Mucosa of descending colon (tissue), 3 donors: ENCODE data around the gene ZNF248. TPM values are rescaled to one million over a fixed set of nuclear protein-coding genes. Genes with fewer than 3 reads are reported as not detected.

ENCODE experiments used
- ATAC-seq: fragments of 200-7000 bp; cut with Tn5 transposase; one replicate; pipeline ENCODE4 v1.9.1; 2020; ENCODE audit warnings: mild to moderate bottlenecking, moderate library complexity
- DNase-seq, 3 donors: peaks; one replicate each; pipeline ENCODE4 v3.0.0-alpha.2; 2020
- H3K36me3 ChIP-seq: fragments of 200-600 bp; one replicate; pipeline ENCODE4 v1.8.0; 2021; ENCODE audit warnings: low read depth, mild to moderate bottlenecking
- H3K4me1 ChIP-seq: fragments of 200-600 bp; one replicate; pipeline ENCODE4 v1.8.0; 2021; ENCODE audit warnings: low read depth, mild to moderate bottlenecking
- H3K4me3 ChIP-seq: fragments of 200-600 bp; one replicate; pipeline ENCODE4 v1.8.0; 2021; ENCODE audit warnings: mild to moderate bottlenecking
- H3K9me3 ChIP-seq: fragments of 200-600 bp; one replicate; pipeline ENCODE4 v1.8.0; 2021; ENCODE audit warnings: mild to moderate bottlenecking
- intact Hi-C, 2 donors: fragments of 100-400 bp; cut with DNase I in 1 of 2; cut with micrococcal nuclease in 1 of 2; formaldehyde crosslinking; loops; one replicate each; pipeline versions ENCODE4 v1.11.0 to v1.11.1; 2022; cut with DNase I, micrococcal nuclease
- total RNA-seq, 3 donors: library from RNA; stranded (reverse); fragmentation: NEBNext Ultra II Directional in 2 of 3; extraction: Animal tissue kit (Norgen Biotek cat#: 25700) in 2 of 3; gene quantifications; one replicate each; pipeline versions ENCODE4 v1.2.1 to v1.2.4, GENCODE V29; 2021 to 2023
- TF ChIP-seq, protein P1 (sequence below): fragments of 200-600 bp; IDR thresholded peaks from one replicate; pipeline ENCODE4 v1.8.0; 2022; ENCODE audit warnings: antibody characterized with exemption, mild to moderate bottlenecking
- donor health status: DM: no; HTN: no; CAD: no; lungs with moderate emphysema.
- donor health status: DM: no; HTN: no; CAD: no.
- donor health status: DM: no; HTN: yes; CAD: no.

The ZNF248 gene
- total RNA-seq, 3 donors from 2014 or later, result 10.0 to 36.6 (median 11.6) TPM

- Histone ChIP-seq H3K4me3 (no peak overlapping the region), H3K4me1 (no peaks in the 10 kb centered on the region), H3K36me3 (no peaks in the 10 kb centered on the region), H3K9me3 (peaks cover 82% of the 10 kb centered on the region)
- DNase-seq (no peak), ATAC-seq (no peak)
- intact Hi-C loops, result no loop called here
- TF ChIP-seq, protein P1, sequence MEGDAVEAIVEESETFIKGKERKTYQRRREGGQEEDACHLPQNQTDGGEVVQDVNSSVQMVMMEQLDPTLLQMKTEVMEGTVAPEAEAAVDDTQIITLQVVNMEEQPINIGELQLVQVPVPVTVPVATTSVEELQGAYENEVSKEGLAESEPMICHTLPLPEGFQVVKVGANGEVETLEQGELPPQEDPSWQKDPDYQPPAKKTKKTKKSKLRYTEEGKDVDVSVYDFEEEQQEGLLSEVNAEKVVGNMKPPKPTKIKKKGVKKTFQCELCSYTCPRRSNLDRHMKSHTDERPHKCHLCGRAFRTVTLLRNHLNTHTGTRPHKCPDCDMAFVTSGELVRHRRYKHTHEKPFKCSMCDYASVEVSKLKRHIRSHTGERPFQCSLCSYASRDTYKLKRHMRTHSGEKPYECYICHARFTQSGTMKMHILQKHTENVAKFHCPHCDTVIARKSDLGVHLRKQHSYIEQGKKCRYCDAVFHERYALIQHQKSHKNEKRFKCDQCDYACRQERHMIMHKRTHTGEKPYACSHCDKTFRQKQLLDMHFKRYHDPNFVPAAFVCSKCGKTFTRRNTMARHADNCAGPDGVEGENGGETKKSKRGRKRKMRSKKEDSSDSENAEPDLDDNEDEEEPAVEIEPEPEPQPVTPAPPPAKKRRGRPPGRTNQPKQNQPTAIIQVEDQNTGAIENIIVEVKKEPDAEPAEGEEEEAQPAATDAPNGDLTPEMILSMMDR, result no peak
Measured at GRCh38 chr10:37821237-37821636, 36.2 kb downstream of the ZNF248 start.

- DNase-seq, result no peak
- no peak for ATAC-seq
- TF ChIP-seq, protein P1, result no peak
- peaks cover 90% of the 10 kb centered on the region for H3K9me3 ChIP-seq
- intact Hi-C loops, result no loop called here
- no peaks in the 10 kb centered on the region for H3K36me3 ChIP-seq
- no peaks in the 10 kb centered on the region for H3K4me1 ChIP-seq
- H3K4me3 ChIP-seq, result no peak overlapping the region
Measured at GRCh38 chr10:37819797-37820196, 37.6 kb downstream of the ZNF248 start.

- peaks cover 98% of the 10 kb centered on the region for H3K9me3 ChIP-seq
- H3K4me3 ChIP-seq, result no peak overlapping the region
- intact Hi-C loops, result no loop called here
- no peak for ATAC-seq
- DNase-seq, result no peak
- no peaks in the 10 kb centered on the region for H3K4me1 ChIP-seq
- H3K36me3 ChIP-seq, result no peaks in the 10 kb centered on the region
- TF ChIP-seq, protein P1, result no peak
Measured at GRCh38 chr10:37816290-37816689, 41.1 kb downstream of the ZNF248 start.

GRCh38 chr10:37813763-37814162, 43.6 kb downstream of the ZNF248 start:
- no peaks in the 10 kb centered on the region for H3K4me1 ChIP-seq
- no peaks in the 10 kb centered on the region for H3K36me3 ChIP-seq
- intact Hi-C loops, result no loop called here
- DNase-seq (no peak), ATAC-seq (no peak)
- peaks cover 81% of the 10 kb centered on the region for H3K9me3 ChIP-seq
- TF ChIP-seq, protein P1, result no peak
- H3K4me3 ChIP-seq, result no peak overlapping the region

GRCh38 chr10:37812290-37812689, 45.1 kb downstream of the ZNF248 start:
- ATAC-seq (no peak), DNase-seq (no peak)
- intact Hi-C loops, result no loop called here
- TF ChIP-seq, protein P1, result no peak
- Histone ChIP-seq H3K9me3 (peaks cover 71% of the 10 kb centered on the region), H3K4me3 (no peak overlapping the region), H3K36me3 (no peaks in the 10 kb centered on the region), H3K4me1 (no peaks in the 10 kb centered on the region)

GRCh38 chr10:37803269-37803668, 54.1 kb downstream of the ZNF248 start:
- no peaks in the 10 kb centered on the region for H3K4me1 ChIP-seq
- ATAC-seq, result no peak
- no peak overlapping the region for H3K4me3 ChIP-seq
- H3K9me3 ChIP-seq, result no peaks in the 10 kb centered on the region
- intact Hi-C loops, result no loop called here
- DNase-seq, result no peak
- H3K36me3 ChIP-seq, result no peaks in the 10 kb centered on the region
- TF ChIP-seq, protein P1, result no peak
